ENCODE results near the gene SDF4. TPM values are rescaled to one million over a fixed set of nuclear protein-coding genes. Genes with fewer than 3 reads are reported as not detected.

Gene SDF4
- polyA plus RNA-seq, 1 experiment: 109 TPM

DNA sequence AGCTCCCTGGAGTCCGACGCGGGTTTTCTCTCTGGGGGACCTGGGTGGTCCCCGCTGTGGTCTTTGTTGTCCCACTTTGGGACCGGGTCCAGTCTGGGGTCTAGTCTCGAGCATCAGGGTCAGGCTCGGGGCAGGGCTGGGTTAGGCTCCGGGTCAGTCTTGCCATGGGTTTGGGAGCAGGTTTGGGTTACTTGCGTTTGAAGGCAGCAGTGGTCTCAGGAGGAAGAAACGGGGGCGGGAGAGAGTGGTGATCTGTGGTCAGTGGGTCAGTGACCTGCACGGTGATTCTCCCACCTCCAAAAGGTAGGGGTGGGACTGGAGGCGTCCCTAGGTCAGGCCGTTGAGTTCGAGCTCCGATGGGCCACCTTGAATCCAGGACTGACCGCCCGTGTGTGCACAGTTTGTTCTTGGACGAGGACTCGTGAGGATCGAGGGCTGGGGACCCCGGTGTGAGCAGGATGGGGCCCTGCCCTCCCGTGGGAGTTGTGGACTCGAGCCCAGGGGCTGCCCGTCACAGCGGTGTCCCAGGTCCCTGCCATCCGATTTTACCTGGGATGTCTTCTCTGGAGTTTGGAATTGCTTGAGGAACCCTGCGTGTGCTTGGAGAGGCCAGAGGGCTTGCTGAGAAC, 2.5 kb upstream of the SDF4 start:
- POLR2A ChIA-PET: no interaction called here
- TF ChIP-seq, protein P1, sequence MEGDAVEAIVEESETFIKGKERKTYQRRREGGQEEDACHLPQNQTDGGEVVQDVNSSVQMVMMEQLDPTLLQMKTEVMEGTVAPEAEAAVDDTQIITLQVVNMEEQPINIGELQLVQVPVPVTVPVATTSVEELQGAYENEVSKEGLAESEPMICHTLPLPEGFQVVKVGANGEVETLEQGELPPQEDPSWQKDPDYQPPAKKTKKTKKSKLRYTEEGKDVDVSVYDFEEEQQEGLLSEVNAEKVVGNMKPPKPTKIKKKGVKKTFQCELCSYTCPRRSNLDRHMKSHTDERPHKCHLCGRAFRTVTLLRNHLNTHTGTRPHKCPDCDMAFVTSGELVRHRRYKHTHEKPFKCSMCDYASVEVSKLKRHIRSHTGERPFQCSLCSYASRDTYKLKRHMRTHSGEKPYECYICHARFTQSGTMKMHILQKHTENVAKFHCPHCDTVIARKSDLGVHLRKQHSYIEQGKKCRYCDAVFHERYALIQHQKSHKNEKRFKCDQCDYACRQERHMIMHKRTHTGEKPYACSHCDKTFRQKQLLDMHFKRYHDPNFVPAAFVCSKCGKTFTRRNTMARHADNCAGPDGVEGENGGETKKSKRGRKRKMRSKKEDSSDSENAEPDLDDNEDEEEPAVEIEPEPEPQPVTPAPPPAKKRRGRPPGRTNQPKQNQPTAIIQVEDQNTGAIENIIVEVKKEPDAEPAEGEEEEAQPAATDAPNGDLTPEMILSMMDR (IDR thresholded peaks at IDR 0.05; ENCODE audit: low read depth, low read length): no peak
- DNase-seq (ENCODE audit: low read depth, low spot score): no peak
- CTCF ChIA-PET: no interaction called here
- Histone ChIP-seq H3K27me3 (ENCODE audit: control insufficient read depth, insufficient read depth, low read length) (no peaks in the 10 kb centered on the region), H3K27ac (ENCODE audit: low read depth, low read length) (no peak overlapping the region), H3K4me3 (ENCODE audit: low read depth, low read length) (no peak overlapping the region), H3K9me3 (ENCODE audit: control insufficient read depth, insufficient read depth, low read length) (peaks cover 21% of the 10 kb centered on the region)

DNA sequence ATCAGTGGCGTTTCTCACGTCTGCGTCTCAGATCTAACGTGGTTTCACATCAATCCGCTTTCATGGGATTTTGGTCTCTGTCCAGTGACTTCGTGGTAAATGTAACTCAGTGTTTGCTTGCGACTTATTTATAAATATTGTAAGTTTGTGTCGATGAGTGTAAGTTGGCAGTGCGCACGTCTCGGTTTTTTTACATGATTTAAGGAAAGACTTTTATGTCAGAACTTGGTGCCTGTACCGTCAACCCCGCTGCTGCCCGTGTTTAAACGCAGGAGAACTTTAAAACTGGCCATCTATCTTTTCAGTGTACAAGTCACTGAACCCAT, 1.7 kb upstream of the SDF4 start:
- no peak for DNase-seq (ENCODE audit: low read depth, low spot score)
- ChIA-PET CTCF (no interaction called here), POLR2A (no interaction called here)
- H3K9me3 ChIP-seq (ENCODE audit: control insufficient read depth, insufficient read depth, low read length): peaks cover 21% of the 10 kb centered on the region
- H3K4me3 ChIP-seq (ENCODE audit: low read depth, low read length): no peak overlapping the region
- no peak overlapping the region for H3K27ac ChIP-seq (ENCODE audit: low read depth, low read length)
- H3K27me3 ChIP-seq (ENCODE audit: control insufficient read depth, insufficient read depth, low read length): no peaks in the 10 kb centered on the region
- TF ChIP-seq, protein P1 (IDR thresholded peaks at IDR 0.05; ENCODE audit: low read depth, low read length): no peak

DNA sequence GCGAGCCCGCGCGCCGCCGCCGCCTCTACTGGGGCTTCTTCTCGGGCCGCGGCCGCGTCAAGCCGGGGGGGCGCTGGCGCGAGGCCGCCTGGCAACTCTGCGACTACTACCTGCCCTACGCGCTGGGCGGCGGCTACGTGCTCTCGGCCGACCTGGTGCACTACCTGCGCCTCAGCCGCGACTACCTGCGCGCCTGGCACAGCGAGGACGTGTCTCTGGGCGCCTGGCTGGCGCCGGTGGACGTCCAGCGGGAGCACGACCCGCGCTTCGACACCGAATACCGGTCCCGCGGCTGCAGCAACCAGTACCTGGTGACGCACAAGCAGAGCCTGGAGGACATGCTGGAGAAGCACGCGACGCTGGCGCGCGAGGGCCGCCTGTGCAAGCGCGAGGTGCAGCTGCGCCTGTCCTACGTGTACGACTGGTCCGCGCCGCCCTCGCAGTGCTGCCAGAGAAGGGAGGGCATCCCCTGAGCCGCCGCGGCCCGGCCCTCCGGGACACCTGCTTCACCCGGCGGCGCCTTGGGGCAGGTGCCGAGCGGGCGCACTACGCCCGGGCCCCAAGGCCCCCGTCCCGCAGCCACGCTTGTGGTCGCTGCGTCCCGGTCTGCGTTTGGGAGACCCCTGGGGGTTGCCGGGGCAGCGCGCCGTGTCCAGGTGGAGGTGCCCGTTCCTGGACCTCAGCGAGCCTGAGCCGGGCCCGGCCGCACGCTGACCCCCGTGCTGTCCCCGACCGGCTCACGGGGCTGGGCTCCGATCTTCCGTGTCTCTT, 1.2 kb upstream of the SDF4 start:
- Histone ChIP-seq H3K27me3 (ENCODE audit: control insufficient read depth, insufficient read depth, low read length) (no peaks in the 10 kb centered on the region), H3K9me3 (ENCODE audit: control insufficient read depth, insufficient read depth, low read length) (peaks cover 21% of the 10 kb centered on the region), H3K4me3 (ENCODE audit: low read depth, low read length) (no peak overlapping the region), H3K27ac (ENCODE audit: low read depth, low read length) (no peak overlapping the region)
- CTCF ChIA-PET: no interaction called here
- TF ChIP-seq, protein P1 (IDR thresholded peaks at IDR 0.05; ENCODE audit: low read depth, low read length): no peak
- POLR2A ChIA-PET: no interaction called here
- DNase-seq (ENCODE audit: low read depth, low spot score): no peak

DNA sequence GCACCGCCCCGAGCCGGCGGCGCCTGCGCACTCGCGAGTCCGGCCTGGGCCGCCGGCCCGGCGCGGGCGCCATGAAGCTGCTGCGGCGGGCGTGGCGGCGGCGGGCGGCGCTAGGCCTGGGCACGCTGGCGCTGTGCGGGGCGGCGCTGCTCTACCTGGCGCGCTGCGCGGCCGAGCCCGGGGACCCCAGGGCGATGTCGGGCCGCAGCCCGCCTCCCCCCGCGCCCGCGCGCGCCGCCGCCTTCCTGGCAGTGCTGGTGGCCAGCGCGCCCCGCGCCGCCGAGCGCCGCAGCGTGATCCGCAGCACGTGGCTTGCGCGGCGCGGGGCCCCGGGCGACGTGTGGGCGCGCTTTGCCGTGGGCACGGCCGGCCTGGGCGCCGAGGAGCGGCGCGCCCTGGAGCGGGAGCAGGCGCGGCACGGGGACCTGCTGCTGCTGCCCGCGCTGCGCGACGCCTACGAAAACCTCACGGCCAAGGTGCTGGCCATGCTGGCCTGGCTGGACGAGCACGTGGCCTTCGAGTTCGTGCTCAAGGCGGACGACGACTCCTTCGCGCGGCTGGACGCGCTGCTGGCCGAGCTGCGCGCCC, 501 bp upstream of the SDF4 start, which contains the start of gene B3GALT6:
Gene B3GALT6 (plus strand): TSS at position 30 of the 588 bp plus-strand sequence. CDS start 42 bp downstream, at position 72.
- Histone ChIP-seq H3K9me3 (ENCODE audit: control insufficient read depth, insufficient read depth, low read length) (peaks cover 21% of the 10 kb centered on the region), H3K27me3 (ENCODE audit: control insufficient read depth, insufficient read depth, low read length) (no peaks in the 10 kb centered on the region), H3K4me3 (ENCODE audit: low read depth, low read length) (peak within 1 kb of the TSS; percentile 91), H3K27ac (ENCODE audit: low read depth, low read length) (peak within 1 kb of the TSS; percentile 78)
- CTCF ChIA-PET: interaction anchor here (0.6 kb wide), 1 partner anchor 70 kb away, joined by 3 read pairs; no protein-coding TSS in a partner anchor
- TF ChIP-seq, protein P1 (IDR thresholded peaks at IDR 0.05; ENCODE audit: low read depth, low read length): no peak
- POLR2A ChIA-PET: no interaction called here
- no peak for DNase-seq (ENCODE audit: low read depth, low spot score)

Measured in AG04450 (cell line).